Brain microvascular endothelial cell (primary cell): Measurements from ENCODE around the gene TNFRSF8.

Source experiments
- DNase-seq: peaks from one replicate; pipeline ENCODE4 v3.0.0-alpha.2; 2020
- H3K27ac ChIP-seq: fragments of 250-450 bp; sonication (Bioruptor Pico); 2 replicates; pipeline ENCODE4 v1.5.1; 2020; ENCODE audit warnings: mild to moderate bottlenecking, moderate library complexity
- H3K27me3 ChIP-seq: fragments of 250-450 bp; sonication (Bioruptor Pico); replicated peaks from 2 replicates; pipeline ENCODE4 v1.5.1; 2020; ENCODE audit warnings: mild to moderate bottlenecking
- H3K36me3 ChIP-seq: fragments of 250-450 bp; sonication (Bioruptor Pico); replicated peaks from 2 replicates; pipeline ENCODE4 v1.5.1; 2020; ENCODE audit warnings: mild to moderate bottlenecking
- H3K4me3 ChIP-seq: 2 replicates; pipeline ENCODE4 v1.5.1; 2011; ENCODE audit warnings: low read depth, mild to moderate bottlenecking, control low read depth, low read length, moderate library complexity
- CTCF ChIP-seq: IDR thresholded peaks from 2 replicates; pipeline ENCODE4 v1.5.1; 2011; ENCODE audit warnings: low read depth, mild to moderate bottlenecking, moderate library complexity, low read length, control low read depth, inconsistent platforms; ENCODE audit errors: missing control alignments
- in situ Hi-C: cut with HindIII; loops from 2 replicates; pipeline ENCODE4 v1.10.0; 2017; ENCODE audit warnings: low sequenced_read_pairs, low pct_ligation_motif_present

TNFRSF8 gene

GRCh38 chr1:12078938-12079861 lies 16.1 kb downstream of the TNFRSF8 start:
- in situ Hi-C loops, result no loop called here
- H3K27me3 ChIP-seq, result no peaks in the 10 kb centered on the region
- TF ChIP-seq CTCF, result peak; percentile 80
- peak; percentile 43 for DNase-seq
- H3K27ac ChIP-seq, result no peak overlapping the region
- no peak overlapping the region for H3K4me3 ChIP-seq
- no peaks in the 10 kb centered on the region for H3K36me3 ChIP-seq

GRCh38 chr1:12080156-12080555 lies 17.1 kb downstream of the TNFRSF8 start:
- DNase-seq, result no peak
- H3K4me3 ChIP-seq, result no peak overlapping the region
- in situ Hi-C loops, result no loop called here
- no peaks in the 10 kb centered on the region for H3K36me3 ChIP-seq
- TF ChIP-seq CTCF, result no peak
- no peak overlapping the region for H3K27ac ChIP-seq
- H3K27me3 ChIP-seq, result no peaks in the 10 kb centered on the region

DNA sequence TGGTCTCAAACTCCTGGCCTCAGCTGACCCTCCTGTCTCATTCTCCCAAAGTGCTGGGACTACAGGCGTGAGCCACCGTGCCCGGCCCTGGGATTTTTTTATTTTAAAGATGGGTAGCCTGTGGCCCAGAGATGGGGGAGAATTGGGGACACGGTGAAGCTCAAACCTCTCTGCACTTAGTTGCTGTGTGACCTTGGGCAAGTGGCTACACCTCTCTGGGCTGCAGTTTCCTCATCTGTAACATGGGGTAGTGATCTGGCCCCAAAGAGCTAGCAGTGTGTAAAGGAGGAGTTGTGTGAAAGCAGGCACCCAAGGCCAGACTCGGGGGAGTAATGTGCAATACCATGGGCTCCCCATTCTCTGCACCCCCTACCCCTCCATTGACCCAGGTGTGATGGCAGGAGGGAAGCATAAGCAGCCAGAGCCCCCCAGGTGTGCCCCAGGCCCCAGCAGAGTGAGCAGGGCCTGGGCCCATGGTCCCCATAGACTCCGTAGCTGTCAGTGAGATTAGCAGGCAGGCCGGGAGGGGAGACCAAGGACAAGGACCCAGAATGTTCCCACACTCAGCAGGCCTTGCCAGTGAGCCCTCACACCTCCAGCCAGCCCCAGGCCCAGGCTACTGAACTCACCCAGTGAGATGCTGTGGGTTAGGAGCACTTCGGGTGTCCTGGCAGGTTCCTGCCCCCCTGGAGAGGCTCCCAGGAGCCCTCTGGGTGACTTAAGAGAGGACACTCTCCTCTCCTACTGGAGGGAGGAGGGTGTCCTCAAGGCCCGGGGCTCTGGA lies 17.9 kb downstream of the TNFRSF8 start:
- Histone ChIP-seq H3K36me3 (no peaks in the 10 kb centered on the region), H3K4me3 (no peak overlapping the region), H3K27me3 (no peaks in the 10 kb centered on the region), H3K27ac (no peak overlapping the region)
- TF ChIP-seq CTCF, result no peak
- DNase-seq, result no peak
- in situ Hi-C loops, result no loop called here

- Histone ChIP-seq H3K4me3 (no peak overlapping the region), H3K27me3 (no peaks in the 10 kb centered on the region), H3K27ac (no peak overlapping the region), H3K36me3 (no peaks in the 10 kb centered on the region)
- no peak for TF ChIP-seq CTCF
- no peak for DNase-seq
- in situ Hi-C loops, result no loop called here
Observed at GRCh38 chr1:12081648-12082396, 18.7 kb downstream of the TNFRSF8 start.

- in situ Hi-C loops, result no loop called here
- no peaks in the 10 kb centered on the region for H3K36me3 ChIP-seq
- no peak for DNase-seq
- H3K4me3 ChIP-seq, result no peak overlapping the region
- H3K27me3 ChIP-seq, result no peaks in the 10 kb centered on the region
- no peak overlapping the region for H3K27ac ChIP-seq
- no peak for TF ChIP-seq CTCF
Observed at GRCh38 chr1:12082988-12083387, 19.9 kb downstream of the TNFRSF8 start.
